GM12878 (cell line): ENCODE data around the gene EPHA8. TPM values are rescaled to one million over a fixed set of nuclear protein-coding genes. Genes with fewer than 3 reads are reported as not detected.

Source experiments
- ATAC-seq: fragments of 200-7000 bp; cut with Tn5 transposase; 3 replicates; pipeline ENCODE4 v1.9.1; 2020; ENCODE audit warnings: mild to moderate bottlenecking, moderate library complexity
- BruUV-seq: library from RNA; stranded (reverse); fragments of 400-500 nt; replicated peaks from 2 replicates; lab custom pipeline; 2021; lab: Mats Ljungman, UMichigan
- CTCF ChIA-PET: fragments of 300-600 bp; sonication (Branson Sonifier 250); formaldehyde crosslinking; extraction: SDS; loops from one replicate; lab custom pipeline; 2021; ENCODE audit warnings: inconsistent platforms; lab: Yijun Ruan, JAX
- POLR2A ChIA-PET: fragments of 350-600 bp; formaldehyde crosslinking; extraction: SDS; loops from one replicate; lab custom pipeline; 2021; ENCODE audit warnings: inconsistent platforms; lab: Charles Lee
- RAD21 ChIA-PET: fragments of 300-600 bp; sonication (Branson Sonifier 250); formaldehyde crosslinking; loops from one replicate; lab custom pipeline; 2023; ENCODE audit warnings: antibody characterized with exemption; ENCODE audit not compliant: unreplicated experiment; lab: Charles Lee
- SMC1A ChIA-PET: fragments of 300-600 bp; sonication (Branson Sonifier 250); formaldehyde crosslinking; loops from one replicate; lab custom pipeline; 2023; ENCODE audit not compliant: unreplicated experiment, uncharacterized antibody; lab: Charles Lee
- DNase-seq: peaks from one replicate; pipeline ENCODE4 v3.0.0-alpha.2; 2011; ENCODE audit warnings: low read depth, low spot score
- FAIRE-seq: peaks from 3 replicates; lab custom pipeline; 2011; peaks lifted over from hg19 to GRCh38; lab: Jason Lieb, UNC
- H2AFZ ChIP-seq: 2 replicates; pipeline ENCODE4 v1.6.0; 2011; ENCODE audit warnings: low read depth, low read length, control low read depth; ENCODE audit not compliant: control insufficient read depth
- H3K27ac ChIP-seq: 2 replicates; pipeline ENCODE4 v1.5.1; 2011; ENCODE audit warnings: control low read depth; ENCODE audit not compliant: control insufficient read depth, insufficient read depth
- H3K27me3 ChIP-seq, 2 experiments: replicated peaks in 1 of 2; 2 replicates each; pipeline versions ENCODE4 v1.6.0 to v1.6.1; 2011; ENCODE audit warnings: low read length in 1 of 2; ENCODE audit not compliant: control insufficient read depth in 2 of 2, insufficient read depth in 2 of 2
- H3K36me3 ChIP-seq, 2 experiments: 2 replicates each; pipeline ENCODE4 v1.5.1; 2011; ENCODE audit warnings: low read length in 1 of 2; ENCODE audit not compliant: control insufficient read depth in 2 of 2, insufficient read depth in 2 of 2
- H3K4me1 ChIP-seq: 2 replicates; pipeline ENCODE4 v1.6.1; 2011; ENCODE audit warnings: mild to moderate bottlenecking, low read length, moderate library complexity, mixed read lengths; ENCODE audit not compliant: control insufficient read depth, insufficient read depth
- H3K4me2 ChIP-seq: 2 replicates; pipeline ENCODE4 v1.6.0; 2011; ENCODE audit warnings: control low read depth; ENCODE audit not compliant: control insufficient read depth, insufficient read depth
- H3K4me3 ChIP-seq: fragments of 200-600 bp; sonication (generic); 2 replicates; pipeline ENCODE4 v1.5.1; 2016
- H3K79me2 ChIP-seq: 2 replicates; pipeline ENCODE4 v1.6.0; 2011; ENCODE audit warnings: low read length; ENCODE audit not compliant: control insufficient read depth, insufficient read depth
- H3K9ac ChIP-seq: 2 replicates; pipeline ENCODE4 v1.8.0; 2011; ENCODE audit warnings: low read length, control low read depth, mixed read lengths; ENCODE audit not compliant: control insufficient read depth, insufficient read depth
- H3K9me3 ChIP-seq: replicated peaks from 3 replicates; pipeline ENCODE4 v1.5.1; 2011; ENCODE audit warnings: mild to moderate bottlenecking, low read length; ENCODE audit not compliant: control insufficient read depth, insufficient read depth
- H4K20me1 ChIP-seq: 2 replicates; pipeline ENCODE4 v1.6.0; 2011; ENCODE audit not compliant: control insufficient read depth, insufficient read depth
- CREM ChIP-seq: IDR thresholded peaks from 2 replicates; pipeline ENCODE4 v1.6.1; 2014; ENCODE audit warnings: antibody characterized with exemption, low read depth
- E2F4 ChIP-seq: IDR thresholded peaks from 2 replicates; pipeline ENCODE4 v1.6.1; 2012; ENCODE audit warnings: low read depth, low read length, improper control_type of control experiment
- E2F8 ChIP-seq: fragments of 450-650 bp; IDR thresholded peaks from 2 replicates; pipeline ENCODE4 v1.6.1; 2018; ENCODE audit warnings: mild to moderate bottlenecking, low read depth, moderate library complexity; ENCODE audit not compliant: partially characterized antibody
- EP300 ChIP-seq, 2 experiments: fragments of 150-350 bp in 1 of 2; IDR thresholded peaks; 2 replicates each; pipeline ENCODE4 v1.6.1; 2011 to 2012; ENCODE audit warnings: low read depth in 2 of 2, low read length in 2 of 2, borderline replicate concordance in 1 of 2, improper control_type of control experiment in 1 of 2, inconsistent platforms in 1 of 2; ENCODE audit not compliant: control insufficient read depth in 1 of 2
- FOS ChIP-seq: IDR thresholded peaks from 3 replicates; pipeline ENCODE4 v1.6.1; 2011; ENCODE audit warnings: borderline replicate concordance; ENCODE audit not compliant: insufficient read length; ENCODE audit errors: extremely low read depth
- GABPA ChIP-seq: IDR thresholded peaks from 2 replicates; pipeline ENCODE4 v1.6.1; 2014; ENCODE audit warnings: antibody characterized with exemption, low read depth, mild to moderate bottlenecking, inconsistent platforms
- IRF5 ChIP-seq: fragments of 450-650 bp; IDR thresholded peaks from 2 replicates; pipeline ENCODE4 v1.6.1; 2017; ENCODE audit warnings: borderline replicate concordance
- KLF5 ChIP-seq: fragments of 450-650 bp; IDR thresholded peaks from 2 replicates; pipeline ENCODE4 v1.6.1; 2014; ENCODE audit warnings: mild to moderate bottlenecking; ENCODE audit not compliant: partially characterized antibody
- SUPT20H ChIP-seq: IDR thresholded peaks from 2 replicates; pipeline ENCODE4 v1.6.1; 2011; ENCODE audit warnings: low read depth, mild to moderate bottlenecking, low read length, moderate library complexity, borderline replicate concordance; ENCODE audit not compliant: control insufficient read depth
- SUZ12 ChIP-seq: fragments of 200-600 bp; sonication (generic); IDR thresholded peaks from one replicate; pipeline ENCODE4 v1.6.1; 2018; ENCODE audit warnings: antibody characterized with exemption, mild to moderate bottlenecking; ENCODE audit not compliant: unreplicated experiment
- WGBS: methylation state at CpG from one replicate; pipeline ENCODE4 v1.1.6; 2016; ENCODE audit warnings: low lambda C conversion rate; ENCODE audit not compliant: insufficient replicate concordance, insufficient coverage; ENCODE audit errors: missing lambda C conversion rate; 5-methylcytosine and 5-hydroxymethylcytosine counted together
- in situ Hi-C: fragments of 300-500 bp; cut with MboI; formaldehyde crosslinking; loops from 9 replicates; pipeline ENCODE4 v1.14.3; 2018; ENCODE audit warnings: mixed read lengths
- intact Hi-C: fragments of 100-400 bp; cut with micrococcal nuclease; formaldehyde crosslinking; loops from one replicate; pipeline ENCODE4 v1.14.2; 2022; ENCODE audit not compliant: unreplicated experiment
- polyA plus RNA-seq, 11 experiments: library from polyadenylated mRNA; depleted of rRNA in 4 of 11; unstranded in 6 of 11; stranded (reverse) in 5 of 11; fragments of >200 nt; fragmentation: Nextera tagmentation in 4 of 11; fragmentation: Illumina TruSeq in 1 of 11; extraction: Ambion mirVana in 4 of 11; extraction: Trizol in 1 of 11; gene quantifications; 1 replicate in 1 of 11; 2 replicates in 10 of 11; pipeline versions ENCODE4 v1.2.1 to v1.2.3, GENCODE V29; 2011 to 2016; ENCODE audit warnings: inconsistent platforms in 2 of 11, missing spikeins in 2 of 11, low read depth in 1 of 11
- total RNA-seq, 4 experiments: library from RNA; depleted of rRNA in 3 of 4; stranded (reverse); fragments of >200 nt in 3 of 4; fragmentation: Illumina TruSeq in 1 of 4; extraction: Trizol in 1 of 4; gene quantifications; 2 replicates each; pipeline versions ENCODE4 v1.2.1 to v1.2.3, GENCODE V29; 2013 to 2021

EPHA8 gene
- total and polyA plus RNA-seq, 10 of the 15 experiments (the other 5 are each of a cell fraction or from before 2014, with no cell fraction given): not detected

- no peak for TF ChIP-seq E2F4
- no peak for TF ChIP-seq SUPT20H
Measured at GRCh38 chr1:22526098-22526497, 37.2 kb upstream of the EPHA8 start (continued).

- SMC1A ChIA-PET: no interaction called here
- DNase-seq (no peak), FAIRE-seq (no peak), ATAC-seq (no peak)
- no TSS peak for BruUV-seq
- Histone ChIP-seq H3K4me3 (no peak overlapping the region), H3K4me1 (no peaks in the 10 kb centered on the region), H3K4me2 (no peak overlapping the region), H2AFZ (no peak overlapping the region), H4K20me1 (no peaks in the 10 kb centered on the region), H3K27ac (no peak overlapping the region), H3K36me3 (peaks cover 4 to 17% of the 10 kb centered on the region in 2 experiments; a peak in 3 of 4 replicates), H3K9me3 (no peaks in the 10 kb centered on the region), H3K79me2 (no peaks in the 10 kb centered on the region), H3K9ac (no peak overlapping the region), H3K27me3 (no peaks in the 10 kb centered on the region)
- POLR2A ChIA-PET: interaction anchor here (1.6 kb wide), 1 partner anchor 16 kb away, joined by 3 read pairs; no protein-coding TSS in a partner anchor
- in situ Hi-C loops: no loop called here
- 83% methylated on average over 5 of the region's 5 CpGs for WGBS
- RAD21 ChIA-PET: no interaction called here
- intact Hi-C loops: no loop called here
- CTCF ChIA-PET: no interaction called here
- TF ChIP-seq SUZ12 (no peak), CREM (no peak)
Measured at GRCh38 chr1:22526677-22527076, 36.6 kb upstream of the EPHA8 start.

GRCh38 chr1:22527122-22527521, 36.2 kb upstream of the EPHA8 start:
- H3K27me3 ChIP-seq: no peaks in the 10 kb centered on the region
- DNase-seq (no peak), ATAC-seq (no peak), FAIRE-seq (no peak)
- H3K9ac ChIP-seq: no peak overlapping the region
- no peak overlapping the region for H2AFZ ChIP-seq
- ChIA-PET RAD21 (no interaction called here), CTCF (no interaction called here), SMC1A (no interaction called here), POLR2A (interaction anchor here (1.6 kb wide), 1 partner anchor 15 kb away, joined by 3 read pairs; no protein-coding TSS in a partner anchor)
- intact Hi-C loops: no loop called here
- H3K4me1 ChIP-seq: no peaks in the 10 kb centered on the region
- no peaks in the 10 kb centered on the region for H3K79me2 ChIP-seq
- no peaks in the 10 kb centered on the region for H4K20me1 ChIP-seq
- H3K4me2 ChIP-seq: no peak overlapping the region
- 100% methylated on average over 7 of the region's 7 CpGs for WGBS
- no peak overlapping the region for H3K4me3 ChIP-seq
- H3K36me3 ChIP-seq: peaks cover 3 to 16% of the 10 kb centered on the region in 2 experiments; a peak in 3 of 4 replicates
- H3K27ac ChIP-seq: no peak overlapping the region
- BruUV-seq: no TSS peak
- in situ Hi-C loops: no loop called here
- H3K9me3 ChIP-seq: no peaks in the 10 kb centered on the region
- no peak for TF ChIP-seq E2F8
- no peak for TF ChIP-seq IRF5
- no peak for TF ChIP-seq FOS
- TF ChIP-seq KLF5: no peak
- no peak for TF ChIP-seq EP300 (IDR thresholded peaks at IDR 0.05; ENCODE audit: borderline replicate concordance in 1 of 2, control insufficient read depth in 1 of 2, low read depth in 2 of 2, low read length in 2 of 2)
- TF ChIP-seq GABPA: no peak
